ENCODE results near the gene FASTKD1.

Gene FASTKD1

GRCh38 chr2:169509298-169509885 lies 64.3 kb downstream of the FASTKD1 start, which contains the start of gene KLHL41:
Gene KLHL41, plus strand, starts transcription at chr2:169509702. Its CDS starts 77 bp downstream, at chr2:169509779.
- DNase-seq (ENCODE audit: low spot score), result no peak

- no peak for DNase-seq (ENCODE audit: low spot score)
These were observed 66.0 kb downstream of the FASTKD1 start for GRCh38 chr2:169507698-169508097.

GRCh38 chr2:169504651-169505050 lies 69.0 kb downstream of the FASTKD1 start:
- DNase-seq (ENCODE audit: low spot score), result no peak

GRCh38 chr2:169495310-169495928 lies 78.2 kb downstream of the FASTKD1 start:
- no peak for DNase-seq (ENCODE audit: low spot score)

GRCh38 chr2:169493360-169493759 lies 80.3 kb downstream of the FASTKD1 start:
- no peak for DNase-seq (ENCODE audit: low spot score)

- no peak for DNase-seq (ENCODE audit: low spot score)
These were observed 82.3 kb downstream of the FASTKD1 start for GRCh38 chr2:169491378-169491777.

GRCh38 chr2:169490834-169491233 lies 82.8 kb downstream of the FASTKD1 start:
- no peak for DNase-seq (ENCODE audit: low spot score)

GRCh38 chr2:169486487-169486886 lies 87.2 kb downstream of the FASTKD1 start:
- no peak for DNase-seq (ENCODE audit: low spot score)

- no peak for DNase-seq (ENCODE audit: low spot score)
These were observed 88.0 kb downstream of the FASTKD1 start for GRCh38 chr2:169485650-169486138.

- no peak for DNase-seq (ENCODE audit: low spot score)
These were observed 93.6 kb downstream of the FASTKD1 start for GRCh38 chr2:169480079-169480465.
